Stimulated activated effector memory CD8-positive, alpha-beta T cell treated with anti-CD3 and anti-CD28 coated beads, Interleukin-12 subunit alpha, Interleukin-12 subunit beta, amount 100 ng/mL, for 72 hours (primary cell): ENCODE data around the gene PRUNE1.

Experiments used
- ATAC-seq: fragments of 150-1000 bp; cut with Tn5 transposase; 2 replicates; pipeline ENCODE4 v1.10.0; 2021
- DNase-seq, 2 donors: peaks; one replicate each; pipeline ENCODE4 v3.0.0; 2021 to 2022; ENCODE audit warnings: low spot score in 2 of 2
- H3K27ac Mint-ChIP-seq: one replicate; pipeline ENCODE4 v1.8.0; 2022; ENCODE audit warnings: mild to moderate bottlenecking, mixed read lengths
- H3K36me3 Mint-ChIP-seq: one replicate; pipeline ENCODE4 v1.8.0; 2022; ENCODE audit warnings: mild to moderate bottlenecking, mixed read lengths
- H3K4me1 Mint-ChIP-seq: one replicate; pipeline ENCODE4 v1.8.0; 2022; ENCODE audit warnings: mixed read lengths
- H3K4me3 Mint-ChIP-seq: one replicate; pipeline ENCODE4 v1.8.0; 2022; ENCODE audit warnings: mild to moderate bottlenecking, mixed read lengths
- H3K9me3 Mint-ChIP-seq: one replicate; pipeline ENCODE4 v1.8.0; 2022; ENCODE audit warnings: mixed read lengths

The PRUNE1 gene

DNA sequence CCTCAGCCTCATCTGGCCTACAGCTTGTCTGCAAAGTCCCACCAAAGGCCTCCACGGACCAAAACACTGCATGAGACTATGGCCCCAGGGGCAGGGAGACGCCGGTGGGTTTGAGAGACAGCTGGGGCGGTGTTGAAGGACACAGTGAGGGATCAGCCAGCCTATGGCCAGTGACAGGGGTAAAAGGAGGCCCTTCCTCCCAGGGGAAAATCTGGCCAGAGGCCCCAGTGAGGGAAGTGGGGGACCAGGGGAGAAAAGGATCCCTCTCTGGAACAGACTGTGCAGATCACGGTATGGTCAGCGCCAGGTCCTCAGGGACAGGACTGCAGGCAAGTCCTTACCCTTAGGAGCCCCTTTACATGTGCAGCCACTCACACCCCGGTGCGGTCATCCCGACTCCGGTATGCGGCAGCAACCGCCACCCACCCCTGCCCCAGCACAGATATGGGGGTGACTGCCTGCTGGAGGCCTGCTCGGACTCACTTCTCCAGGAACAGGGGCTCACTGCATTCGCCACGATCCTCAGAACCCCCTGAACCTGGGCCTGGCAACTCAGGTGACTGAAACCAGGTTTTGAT is 34.9 kb upstream of the PRUNE1 start:
- Mint-ChIP-seq H3K4me1 (peaks cover 66% of the 10 kb centered on the region), H3K27ac (peak overlapping the region; percentile 92), H3K36me3 (peaks cover 43% of the 10 kb centered on the region), H3K4me3 (peak overlapping the region; percentile 90), H3K9me3 (no peaks in the 10 kb centered on the region)
- DNase-seq (peak in 1 of 2 donors; percentile 73), ATAC-seq (peak; percentile 5)

GRCh38 chr1:150973836-150974579 is 34.2 kb upstream of the PRUNE1 start:
- Mint-ChIP-seq H3K9me3 (no peaks in the 10 kb centered on the region), H3K4me3 (peak overlapping the region; percentile 90), H3K36me3 (peaks cover 36% of the 10 kb centered on the region), H3K27ac (peak overlapping the region; percentile 92), H3K4me1 (peaks cover 66% of the 10 kb centered on the region)
- DNase-seq (peak; percentile 40 to 77), ATAC-seq (peak; percentile 53)

- ATAC-seq (peak; percentile 77), DNase-seq (peak; percentile 59 to 79)
- peak within 1 kb of the TSS; percentile 92 for H3K27ac Mint-ChIP-seq
- peaks cover 66% of the 10 kb centered on the region for H3K4me1 Mint-ChIP-seq
- peak within 1 kb of the TSS; percentile 90 for H3K4me3 Mint-ChIP-seq
- H3K9me3 Mint-ChIP-seq = no peaks in the 10 kb centered on the region
- peaks cover 28% of the 10 kb centered on the region for H3K36me3 Mint-ChIP-seq
Observed at GRCh38 chr1:150974580-150975478, 33.4 kb upstream of the PRUNE1 start, which contains the start of gene CERS2. Gene CERS2, minus strand, starts transcription at chr1:150974835. Its CDS starts 5,745 bp downstream, at chr1:150969090.

DNA sequence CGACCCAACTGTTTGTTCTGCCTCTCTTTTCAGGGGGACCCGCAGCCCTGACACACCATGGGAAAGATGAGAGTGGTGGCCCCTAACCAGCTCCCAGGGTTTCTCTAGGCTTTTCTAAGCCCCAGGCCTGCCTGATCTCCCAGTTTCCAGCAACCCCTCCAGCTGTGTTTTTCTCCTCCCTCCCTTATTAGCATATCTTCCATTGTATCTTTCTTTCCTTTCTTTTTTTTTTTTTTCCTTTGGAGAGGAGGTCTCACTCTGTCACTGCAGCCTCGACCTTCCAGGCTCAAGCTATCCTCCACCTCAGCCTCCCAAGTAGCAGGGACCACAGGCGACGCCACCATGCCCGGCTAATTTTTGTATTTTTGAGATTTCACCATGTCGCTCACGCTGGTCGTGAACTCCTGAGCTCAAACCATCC is 31.8 kb upstream of the PRUNE1 start:
- ATAC-seq = no peak
- Mint-ChIP-seq H3K9me3 (no peaks in the 10 kb centered on the region), H3K4me1 (peaks cover 51% of the 10 kb centered on the region), H3K27ac (peak overlapping the region; percentile 92), H3K36me3 (peaks cover 21% of the 10 kb centered on the region), H3K4me3 (peak overlapping the region; percentile 90)
- DNase-seq = no peak

DNA sequence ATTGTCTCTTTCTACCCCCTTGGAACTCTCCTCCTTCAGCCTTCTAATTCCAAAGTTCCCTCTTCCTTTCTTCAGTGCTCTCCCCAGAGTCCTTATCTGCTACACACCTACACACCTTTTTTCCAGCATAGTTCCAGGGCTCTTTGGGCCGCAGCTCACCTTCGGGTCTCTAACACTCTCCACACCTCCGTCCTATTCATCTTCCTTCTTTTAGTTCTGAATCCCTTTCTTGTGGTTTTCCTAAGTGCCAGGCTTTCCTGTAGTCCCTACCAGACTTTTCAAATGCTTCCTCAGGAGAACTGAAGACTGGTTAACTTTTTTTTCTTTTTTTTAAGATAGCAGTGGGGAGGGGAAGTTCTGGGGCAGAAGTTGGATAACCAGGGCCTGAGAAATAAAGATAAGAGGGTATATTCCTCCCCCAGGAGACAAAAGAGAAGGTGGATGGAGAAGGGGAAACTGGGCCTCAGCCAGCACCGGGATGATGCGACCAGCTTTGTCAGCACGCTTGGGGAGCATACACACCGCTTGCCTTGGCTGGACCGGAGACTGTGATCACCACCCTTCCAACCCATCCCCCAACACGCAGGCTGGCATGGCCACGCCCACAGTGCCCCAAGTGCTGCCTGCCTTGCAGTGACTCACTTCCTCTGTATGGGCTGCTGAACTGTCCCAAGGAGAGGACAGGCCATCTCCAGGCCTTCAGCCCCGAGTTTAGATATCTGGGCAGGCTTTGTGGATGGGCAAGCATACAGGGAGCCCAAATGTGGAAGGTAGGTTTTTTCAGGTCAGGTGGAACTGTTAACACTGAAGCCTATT is 31.2 kb upstream of the PRUNE1 start:
- H3K27ac Mint-ChIP-seq = peak overlapping the region; percentile 92
- H3K4me1 Mint-ChIP-seq = peaks cover 44% of the 10 kb centered on the region
- peak overlapping the region; percentile 90 for H3K4me3 Mint-ChIP-seq
- peak; percentile 70 to 88 for DNase-seq
- peak; percentile 65 for ATAC-seq
- H3K36me3 Mint-ChIP-seq = peaks cover 20% of the 10 kb centered on the region
- H3K9me3 Mint-ChIP-seq = no peaks in the 10 kb centered on the region

- H3K27ac Mint-ChIP-seq = peak overlapping the region; percentile 48
- no peaks in the 10 kb centered on the region for H3K9me3 Mint-ChIP-seq
Observed at GRCh38 chr1:150979092-150980056, 28.9 kb upstream of the PRUNE1 start.

DNA sequence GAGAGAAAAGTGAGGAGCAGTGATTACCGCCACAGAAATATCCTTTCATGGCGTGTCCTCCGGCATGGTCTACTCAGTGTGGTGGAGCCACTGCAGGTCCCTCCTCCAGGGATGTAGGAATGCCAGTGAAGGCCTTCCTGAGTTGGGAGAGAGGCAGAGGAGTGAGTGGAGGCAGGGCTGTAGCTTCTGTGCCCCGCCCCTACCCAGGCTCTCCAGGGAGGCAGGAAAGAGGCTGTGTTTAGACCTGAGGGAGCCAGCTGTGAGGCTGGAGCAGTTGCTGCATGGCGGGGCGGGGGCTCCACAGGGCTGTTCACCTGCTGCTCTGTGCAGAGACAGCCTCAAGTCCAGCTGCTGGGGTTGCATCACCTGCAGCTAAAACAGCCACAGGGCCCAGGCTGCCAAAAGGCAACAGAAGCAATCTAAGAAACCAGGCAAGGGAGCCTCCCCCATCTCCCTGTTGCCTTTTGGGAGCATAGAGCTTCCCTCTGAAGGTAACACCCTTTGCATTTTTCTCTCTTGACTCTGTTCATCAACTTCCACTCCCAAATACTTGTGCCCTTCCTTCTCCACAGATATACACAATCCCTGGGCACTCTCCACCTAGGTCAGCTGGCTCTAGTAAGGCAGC is 27.0 kb upstream of the PRUNE1 start:
- H3K9me3 Mint-ChIP-seq = no peaks in the 10 kb centered on the region
- peaks cover 16% of the 10 kb centered on the region for H3K4me1 Mint-ChIP-seq
- no peak for DNase-seq
- no peak for ATAC-seq
- no peak overlapping the region for H3K27ac Mint-ChIP-seq
- no peak overlapping the region for H3K4me3 Mint-ChIP-seq
- peaks cover 6% of the 10 kb centered on the region for H3K36me3 Mint-ChIP-seq

More at GRCh38 chr1:150979092-150980056, 28.9 kb upstream of the PRUNE1 start:
- ATAC-seq = peak; percentile 64
- H3K4me3 Mint-ChIP-seq = peak overlapping the region; percentile 36
- H3K36me3 Mint-ChIP-seq = peaks cover 6% of the 10 kb centered on the region
- peak; percentile 86 to 96 for DNase-seq
- peaks cover 27% of the 10 kb centered on the region for H3K4me1 Mint-ChIP-seq

DNA sequence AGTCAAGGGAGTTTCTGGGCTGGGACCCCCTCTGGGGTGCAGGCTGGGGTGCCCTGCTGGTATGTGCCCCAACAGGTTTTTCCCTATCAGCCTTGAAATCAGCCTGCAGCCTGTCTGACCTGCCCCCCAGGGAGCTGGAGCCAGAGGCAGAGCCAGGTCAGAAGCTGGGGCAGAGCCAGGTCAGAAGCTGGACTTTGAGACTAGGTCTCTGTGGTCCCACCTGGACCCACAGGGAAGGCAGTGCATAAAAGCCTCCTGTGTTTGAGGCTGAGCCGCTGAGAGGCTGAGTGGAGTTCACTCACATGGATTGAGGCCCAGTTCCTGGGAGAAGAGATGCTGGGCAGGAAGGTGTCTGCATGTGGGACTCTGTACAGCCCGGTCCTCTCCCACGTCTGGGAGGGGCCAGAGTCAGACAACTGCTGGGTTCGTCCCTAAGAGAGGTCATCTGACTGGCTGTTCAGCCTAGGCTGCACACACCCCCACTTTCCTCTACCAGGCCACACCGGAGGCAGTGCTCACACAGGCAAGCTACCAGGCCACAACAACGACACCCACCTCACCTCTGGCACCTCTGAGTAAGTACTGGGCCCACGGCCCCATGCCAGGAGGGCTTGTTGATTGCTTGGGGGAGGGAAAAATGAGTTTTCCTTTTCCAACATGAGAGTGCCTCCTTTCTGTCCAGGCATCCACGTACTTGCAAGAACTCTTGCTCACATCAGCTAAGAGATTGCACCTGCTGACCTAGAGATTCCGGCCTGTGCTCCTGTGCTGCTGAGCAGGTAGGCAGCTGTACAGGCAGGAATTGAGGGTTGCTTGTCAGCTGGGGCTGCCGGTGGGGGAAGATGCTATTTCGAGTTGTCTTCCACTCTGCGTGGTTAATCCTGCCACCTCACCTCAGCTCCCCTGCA is 26.2 kb upstream of the PRUNE1 start, which contains the start of gene ANXA9:
Gene ANXA9 (plus strand): TSS at position 488 of the 908 bp plus-strand sequence. CDS start 814 bp downstream, outside the sequence.
- H3K27ac Mint-ChIP-seq = no peak within 1 kb of the TSS
- peaks cover 6% of the 10 kb centered on the region for H3K36me3 Mint-ChIP-seq

GRCh38 chr1:150985179-150985825 is 22.9 kb upstream of the PRUNE1 start:
- no peak for DNase-seq
- Mint-ChIP-seq H3K9me3 (no peaks in the 10 kb centered on the region), H3K27ac (no peak overlapping the region), H3K4me3 (no peak overlapping the region), H3K36me3 (peaks cover 6% of the 10 kb centered on the region), H3K4me1 (no peaks in the 10 kb centered on the region)
- ATAC-seq = no peak

More for the DNA sequence above, 26.2 kb upstream of the PRUNE1 start, which contains the start of gene ANXA9:
- no peaks in the 10 kb centered on the region for H3K9me3 Mint-ChIP-seq
- H3K4me3 Mint-ChIP-seq = no peak within 1 kb of the TSS
- DNase-seq (no peak), ATAC-seq (peak; percentile 73)
- H3K4me1 Mint-ChIP-seq = peaks cover 8% of the 10 kb centered on the region

DNA sequence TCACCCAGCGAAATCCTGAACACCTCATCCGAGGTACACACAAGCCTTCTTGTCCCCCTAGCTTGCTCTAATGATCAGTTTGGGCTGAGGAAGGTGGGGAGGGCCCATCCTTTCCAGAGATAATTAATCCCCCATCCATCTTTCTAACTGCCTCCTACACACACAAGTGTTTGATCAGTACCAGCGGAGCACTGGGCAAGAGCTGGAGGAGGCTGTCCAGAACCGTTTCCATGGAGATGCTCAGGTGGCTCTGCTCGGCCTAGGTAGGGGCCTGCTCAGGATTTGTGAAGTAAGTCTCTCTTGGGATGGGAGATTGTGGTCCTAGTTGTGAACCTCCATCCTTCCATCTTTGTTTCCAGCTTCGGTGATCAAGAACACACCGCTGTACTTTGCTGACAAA is 20.3 kb upstream of the PRUNE1 start:
- H3K4me3 Mint-ChIP-seq = no peak overlapping the region
- ATAC-seq (no peak), DNase-seq (no peak)
- peak overlapping the region; percentile 68 for H3K27ac Mint-ChIP-seq
- H3K9me3 Mint-ChIP-seq = no peaks in the 10 kb centered on the region
- no peaks in the 10 kb centered on the region for H3K4me1 Mint-ChIP-seq
- H3K36me3 Mint-ChIP-seq = no peaks in the 10 kb centered on the region

DNA sequence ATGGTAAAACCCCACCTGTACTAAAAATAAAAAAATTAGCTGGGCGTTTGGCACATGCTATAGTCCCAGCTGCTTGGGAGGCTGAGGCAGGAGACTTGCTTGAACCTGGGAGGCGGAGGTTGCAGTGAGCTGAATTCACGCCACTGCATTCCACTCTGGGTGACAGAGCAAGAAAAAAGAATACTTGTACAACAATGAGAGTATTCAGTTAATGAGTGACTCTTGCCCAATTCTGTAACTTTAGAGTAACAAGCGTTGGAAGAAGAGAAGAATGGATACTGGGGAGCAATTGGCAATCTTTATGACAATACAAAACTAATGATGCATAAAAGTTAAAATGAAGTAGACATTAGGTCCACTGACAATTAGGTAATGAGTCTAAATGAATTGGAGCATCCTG is 15.6 kb upstream of the PRUNE1 start:
- Mint-ChIP-seq H3K4me3 (no peak overlapping the region), H3K27ac (no peak overlapping the region), H3K9me3 (no peaks in the 10 kb centered on the region), H3K4me1 (peaks cover 7% of the 10 kb centered on the region), H3K36me3 (no peaks in the 10 kb centered on the region)
- ATAC-seq (no peak), DNase-seq (no peak)

GRCh38 chr1:150994248-150994647 is 14.0 kb upstream of the PRUNE1 start:
- no peak for ATAC-seq
- Mint-ChIP-seq H3K27ac (peak overlapping the region; percentile 16), H3K36me3 (no peaks in the 10 kb centered on the region), H3K4me1 (peaks cover 7% of the 10 kb centered on the region), H3K9me3 (no peaks in the 10 kb centered on the region), H3K4me3 (no peak overlapping the region)
- DNase-seq = no peak
